Body of pancreas (tissue), 4 donors: Measurements from ENCODE around the gene HOXB3. TPM values are rescaled to one million over a fixed set of nuclear protein-coding genes. Genes with fewer than 3 reads are reported as not detected.

Experiments used
- ATAC-seq: fragments of 150-250 bp; one replicate; pipeline ENCODE4 v1.9.1; 2016
- DNase-seq, 4 donors: peaks; one replicate each; pipeline ENCODE4 v3.0.0-alpha.2; 2019
- H3K27ac ChIP-seq, 4 donors: fragments of 200-600 bp; sonication (generic); 1 replicate in 3 of 4; 2 replicates in 1 of 4; pipeline versions ENCODE4 v1.5.1 to v1.6.1; 2016 to 2019; ENCODE audit warnings: mild to moderate bottlenecking in 1 of 4, mixed read lengths in 1 of 4, moderate library complexity in 1 of 4
- H3K27me3 ChIP-seq, 2 donors: fragments of 200-600 bp; sonication (generic); one replicate each; pipeline ENCODE4 v1.6.0; 2016; ENCODE audit warnings: mild to moderate bottlenecking in 1 of 2
- H3K36me3 ChIP-seq, 2 donors: fragments of 200-600 bp; sonication (generic); replicated peaks in 1 of 2; 2 replicates each; pipeline ENCODE4 v1.5.1; 2016; ENCODE audit warnings: low read depth in 2 of 2; ENCODE audit not compliant: insufficient read depth in 1 of 2
- H3K4me1 ChIP-seq: fragments of 200-600 bp; sonication (generic); one replicate; pipeline ENCODE4 v1.6.0; 2016
- H3K4me3 ChIP-seq, 2 donors: fragments of 200-600 bp; sonication (generic); 1 replicate in 1 of 2; 2 replicates in 1 of 2; pipeline ENCODE4 v1.5.1; 2016 to 2019
- H3K9me3 ChIP-seq, 3 donors: fragments of 200-600 bp; sonication (generic); 1 replicate in 2 of 3; 2 replicates in 1 of 3; pipeline ENCODE4 v1.5.1; 2016
- CTCF ChIP-seq, 7 experiments: fragments of 450-650 bp in 4 of 7; fragments of 200-600 bp in 3 of 7; sonication (generic) in 3 of 7; IDR thresholded peaks; one replicate each; pipeline ENCODE4 v1.5.1; 2016 to 2019; ENCODE audit warnings: antibody characterized with exemption in 7 of 7
- POLR2A ChIP-seq, 3 donors: fragments of 450-650 bp; IDR thresholded peaks; one replicate each; pipeline ENCODE4 v1.6.1; 2016; ENCODE audit warnings: antibody characterized with exemption in 3 of 3, mild to moderate bottlenecking in 2 of 3
- WGBS, 2 donors: methylation state at CpG; one replicate each; pipeline ENCODE4 v1.1.5; 2017; 5-methylcytosine and 5-hydroxymethylcytosine counted together
- intact Hi-C: fragments of 100-400 bp; cut with DNase I; formaldehyde crosslinking; loops from one replicate; pipeline ENCODE4 v1.15.1; 2023
- total RNA-seq, 2 donors: library from RNA; depleted of rRNA; stranded (reverse); fragments of >200 nt; gene quantifications; one replicate each; pipeline ENCODE4 v1.1.0, GENCODE V29; 2016

Gene HOXB3
- total RNA-seq, 2 donors from 2014 or later, result 2.9 TPM; not detected in 1

- Histone ChIP-seq H3K4me1 (peaks cover 23% of the 10 kb centered on the region), H3K36me3 (no peaks in the 10 kb centered on the region), H3K4me3 (no peak overlapping the region), H3K27me3 (peaks cover 0 to 37% of the 10 kb centered on the region in 2 donors), H3K27ac (no peak overlapping the region), H3K9me3 (no peaks in the 10 kb centered on the region)
- WGBS, 2 donors, result 57% methylated on average over 4 of the region's 4 CpGs
- intact Hi-C loops, result no loop called here
- no peak for DNase-seq
- TF ChIP-seq CTCF (IDR thresholded peaks at IDR 0.05) (no peak), POLR2A (IDR thresholded peaks at IDR 0.05) (no peak)
- ATAC-seq, result no peak
These were observed 23.9 kb downstream of the HOXB3 start for GRCh38 chr17:48565925-48566710.

- no peaks in the 10 kb centered on the region for H3K36me3 ChIP-seq
- TF ChIP-seq CTCF (IDR thresholded peaks at IDR 0.05) (no peak), POLR2A (IDR thresholded peaks at IDR 0.05) (no peak)
- WGBS, 2 donors, result 67 to 73% methylated on average over 2 of the region's 2 CpGs
- no peak overlapping the region for H3K4me3 ChIP-seq
- ATAC-seq (no peak), DNase-seq (no peak)
- peaks cover 0 to 30% of the 10 kb centered on the region in 2 donors for H3K27me3 ChIP-seq
- intact Hi-C loops, result no loop called here
- no peaks in the 10 kb centered on the region for H3K9me3 ChIP-seq
- peaks cover 17% of the 10 kb centered on the region for H3K4me1 ChIP-seq
- H3K27ac ChIP-seq, result no peak overlapping the region
These were observed 25.0 kb downstream of the HOXB3 start for GRCh38 chr17:48565022-48565554.

GRCh38 chr17:48564188-48565021 lies 25.6 kb downstream of the HOXB3 start:
- DNase-seq, result no peak
- Histone ChIP-seq H3K27ac (peak overlapping the region in 2 of 4 donors; percentile 12 to 25), H3K27me3 (peaks cover 0 to 23% of the 10 kb centered on the region in 2 donors), H3K4me1 (peaks cover 17% of the 10 kb centered on the region), H3K9me3 (no peaks in the 10 kb centered on the region), H3K4me3 (no peak overlapping the region), H3K36me3 (no peaks in the 10 kb centered on the region)
- TF ChIP-seq POLR2A (IDR thresholded peaks at IDR 0.05) (no peak), CTCF (IDR thresholded peaks at IDR 0.05) (no peak)
- WGBS, 2 donors, result 7% methylated on average over 24 to 68 of the region's 73 CpGs
- ATAC-seq, result no peak
- intact Hi-C loops, result no loop called here

GRCh38 chr17:48563867-48564187 lies 26.2 kb downstream of the HOXB3 start:
- peak overlapping the region in 1 of 4 donors; percentile 12 for H3K27ac ChIP-seq

More at GRCh38 chr17:48563867-48564187, 26.2 kb downstream of the HOXB3 start:
- ATAC-seq (no peak), DNase-seq (no peak)
- Histone ChIP-seq H3K27me3 (peaks cover 0 to 23% of the 10 kb centered on the region in 2 donors), H3K9me3 (no peaks in the 10 kb centered on the region), H3K4me1 (peaks cover 17% of the 10 kb centered on the region), H3K36me3 (no peaks in the 10 kb centered on the region), H3K4me3 (no peak overlapping the region)
- intact Hi-C loops, result no loop called here
- 21 to 37% methylated on average over 8 to 9 of the region's 10 CpGs for WGBS, 2 donors
- TF ChIP-seq CTCF (IDR thresholded peaks at IDR 0.05) (no peak), POLR2A (IDR thresholded peaks at IDR 0.05) (no peak)
